HG03575 (cell line): ENCODE data around the gene CCDC78.

Experiments
- ATAC-seq: cut with Tn5 transposase; IDR thresholded peaks from one replicate; pipeline ENCODE4 v1.9.1; 2021; ENCODE audit not compliant: unreplicated experiment, insufficient number of reproducible peaks, low FRiP score; ENCODE audit errors: extremely low read depth

Gene CCDC78

GRCh38 chr16:684961-685696 lies 41.1 kb downstream of the CCDC78 start:
- ATAC-seq, result no peak

GRCh38 chr16:684071-684794 lies 42.0 kb downstream of the CCDC78 start, which contains the start of gene JMJD8:
Gene JMJD8, minus strand, starts transcription at chr16:684334. Its CDS starts 15 bp downstream, at chr16:684319.
- ATAC-seq, result no peak

GRCh38 chr16:683396-684070 lies 42.7 kb downstream of the CCDC78 start:
- no peak for ATAC-seq

GRCh38 chr16:682493-683395 lies 43.5 kb downstream of the CCDC78 start:
- no peak for ATAC-seq

GRCh38 chr16:681746-682427 lies 44.4 kb downstream of the CCDC78 start:
- ATAC-seq, result no peak

- ATAC-seq, result no peak
These were observed 45.1 kb downstream of the CCDC78 start for GRCh38 chr16:680967-681745.

GRCh38 chr16:680625-680945 lies 45.7 kb downstream of the CCDC78 start:
- ATAC-seq, result no peak

GRCh38 chr16:679814-680624 lies 46.2 kb downstream of the CCDC78 start, which contains the start of gene STUB1:
Gene STUB1, plus strand, starts transcription at chr16:680410. Its CDS starts 116 bp downstream, at chr16:680526.
- no peak for ATAC-seq

- no peak for ATAC-seq
These were observed 47.1 kb downstream of the CCDC78 start for GRCh38 chr16:678858-679813.

- no peak for ATAC-seq
These were observed 47.9 kb downstream of the CCDC78 start for GRCh38 chr16:678209-678857.

- no peak for ATAC-seq
These were observed 48.7 kb downstream of the CCDC78 start for GRCh38 chr16:677316-678190.

GRCh38 chr16:676913-677312 lies 49.3 kb downstream of the CCDC78 start:
- ATAC-seq, result no peak

- ATAC-seq, result no peak
These were observed 49.7 kb downstream of the CCDC78 start for GRCh38 chr16:676565-676902.

GRCh38 chr16:675884-676564 lies 50.2 kb downstream of the CCDC78 start:
- ATAC-seq, result no peak
